B cell (primary cell): ENCODE data around the gene UNC5B. TPM values are rescaled to one million over a fixed set of nuclear protein-coding genes. Genes with fewer than 3 reads are reported as not detected.

Experiments used
- ATAC-seq: fragments of 200-7000 bp; cut with Tn5 transposase; one replicate; pipeline ENCODE4 v1.10.0; 2021; ENCODE audit warnings: low read depth, mild to moderate bottlenecking, moderate number of reproducible peaks, moderate library complexity
- CTCF ChIA-PET: fragments of 350-600 bp; sonication (Branson Sonifier 250); formaldehyde crosslinking; loops from one replicate; lab custom pipeline; 2021; ENCODE audit warnings: antibody characterized with exemption, inconsistent platforms; lab: Charles Lee
- POLR2A ChIA-PET: fragments of 350-600 bp; sonication (Branson Sonifier 250); formaldehyde crosslinking; loops from one replicate; lab custom pipeline; 2021; ENCODE audit warnings: antibody characterized with exemption; lab: Charles Lee
- DNase-seq: peaks from one replicate; pipeline ENCODE4 v3.0.0; 2013
- H2AFZ ChIP-seq: 2 replicates; pipeline ENCODE4 v1.6.1; 2012; ENCODE audit warnings: mild to moderate bottlenecking, low read depth, low read length; ENCODE audit not compliant: insufficient read depth, poor library complexity, severe bottlenecking
- H3K27ac ChIP-seq, 2 donors: 1 replicate in 1 of 2; 2 replicates in 1 of 2; pipeline ENCODE4 v1.5.1; 2012 to 2013; ENCODE audit warnings: low read length in 2 of 2, mild to moderate bottlenecking in 2 of 2, moderate library complexity in 1 of 2
- H3K27me3 ChIP-seq, 4 experiments: fragments of 200-600 bp in 1 of 4; sonication (generic) in 1 of 4; replicated peaks in 1 of 4; 1 replicate in 2 of 4; 2 replicates in 2 of 4; pipeline versions ENCODE4 v1.6.1 to v1.7.0; 2013 to 2016; ENCODE audit warnings: low read length in 3 of 4, mild to moderate bottlenecking in 2 of 4, mixed read lengths in 1 of 4, moderate library complexity in 1 of 4; ENCODE audit not compliant: insufficient read depth in 4 of 4, control insufficient read depth in 3 of 4; ENCODE audit errors: control extremely low read depth in 1 of 4
- H3K36me3 ChIP-seq, 2 experiments: replicated peaks in 1 of 2; 1 replicate in 1 of 2; 2 replicates in 1 of 2; pipeline versions ENCODE4 v1.6.1 to v1.7.1; 2013; ENCODE audit warnings: low read length in 1 of 2; ENCODE audit not compliant: insufficient read depth in 2 of 2, control insufficient read depth in 1 of 2; ENCODE audit errors: control extremely low read depth in 1 of 2, extremely low read depth in 1 of 2
- H3K4me1 ChIP-seq, 2 donors: fragments of 200-600 bp in 1 of 2; sonication (generic) in 1 of 2; 1 replicate in 1 of 2; 2 replicates in 1 of 2; pipeline versions ENCODE4 v1.5.1 to v1.6.1; 2013 to 2017; ENCODE audit warnings: low read length in 2 of 2; ENCODE audit not compliant: control insufficient read depth in 2 of 2, insufficient read depth in 2 of 2
- H3K4me2 ChIP-seq: replicated peaks from 2 replicates; pipeline ENCODE3; 2012; ENCODE audit warnings: mild to moderate bottlenecking, low read depth, low read length; ENCODE audit not compliant: poor library complexity, severe bottlenecking
- H3K4me3 ChIP-seq, 5 experiments: fragments of 200-600 bp in 1 of 5; sonication (generic) in 1 of 5; 1 replicate in 3 of 5; 2 replicates in 2 of 5; pipeline versions ENCODE4 v1.5.1 to v1.7.0; 2011 to 2016; ENCODE audit warnings: low read length in 4 of 5, mild to moderate bottlenecking in 4 of 5, low read depth in 2 of 5, control low read depth in 1 of 5, moderate library complexity in 1 of 5; ENCODE audit not compliant: insufficient read depth in 1 of 5; ENCODE audit errors: control extremely low read depth in 1 of 5, extremely low read depth in 1 of 5
- H3K79me2 ChIP-seq: fragments of 200-600 bp; sonication (generic); one replicate; pipeline ENCODE4 v1.6.0; 2016; ENCODE audit warnings: low read length; ENCODE audit not compliant: control insufficient read depth, insufficient read depth
- H3K9ac ChIP-seq: fragments of 200-600 bp; sonication (generic); 2 replicates; pipeline ENCODE4 v1.6.1; 2017; ENCODE audit warnings: mild to moderate bottlenecking, low read length, moderate library complexity
- H3K9me3 ChIP-seq, 3 donors: one replicate each; pipeline versions ENCODE4 v1.6.1 to v1.7.1; 2013; ENCODE audit warnings: low read length in 2 of 3; ENCODE audit not compliant: control insufficient read depth in 2 of 3, insufficient read depth in 1 of 3; ENCODE audit errors: control extremely low read depth in 1 of 3
- H4K20me1 ChIP-seq: 2 replicates; pipeline ENCODE4 v1.6.0; 2012; ENCODE audit warnings: mild to moderate bottlenecking, low read length; ENCODE audit not compliant: insufficient read depth, control insufficient read depth, poor library complexity, severe bottlenecking
- H3K27ac Mint-ChIP-seq: one replicate; pipeline ENCODE4 v1.8.0; 2021; ENCODE audit warnings: mixed read lengths
- H3K27me3 Mint-ChIP-seq: one replicate; pipeline ENCODE4 v1.8.0; 2021; ENCODE audit warnings: mixed read lengths
- H3K4me1 Mint-ChIP-seq: one replicate; pipeline ENCODE4 v1.8.0; 2021; ENCODE audit warnings: mixed read lengths
- H3K4me3 Mint-ChIP-seq: one replicate; pipeline ENCODE4 v1.8.0; 2021; ENCODE audit warnings: mixed read lengths
- H3K9me3 Mint-ChIP-seq: one replicate; pipeline ENCODE4 v1.8.0; 2022; ENCODE audit warnings: mixed read lengths; ENCODE audit not compliant: insufficient read depth
- EZH2 ChIP-seq: IDR thresholded peaks from 2 replicates; pipeline ENCODE4 v1.6.1; 2012; ENCODE audit warnings: borderline replicate concordance, low read depth, mild to moderate bottlenecking, moderate library complexity, low read length; ENCODE audit not compliant: insufficient read depth, poor library complexity, severe bottlenecking
- WGBS: methylation state at CpG from one replicate; pipeline ENCODE4 v1.1.5; 2013; ENCODE audit warnings: missing lambda C conversion rate; ENCODE audit not compliant: insufficient coverage; 5-methylcytosine and 5-hydroxymethylcytosine counted together
- intact Hi-C: fragments of 100-400 bp; cut with micrococcal nuclease; formaldehyde crosslinking; loops from one replicate; pipeline ENCODE4 v1.10.0; 2022
- polyA plus RNA-seq: library from polyadenylated mRNA; depleted of rRNA; stranded (reverse); fragments of >200 nt; gene quantifications from 2 replicates; pipeline ENCODE4 v1.2.3, GENCODE V29; 2012
- total RNA-seq, 2 donors: library from RNA; stranded (reverse); fragments of 120-200 nt in 1 of 2; gene quantifications; 1 replicate in 1 of 2; 2 replicates in 1 of 2; pipeline versions ENCODE4 v1.2.3 to v1.2.4, GENCODE V29; 2013 to 2022
- TF ChIP-seq, protein P1 (sequence below): fragments of 200-600 bp; IDR thresholded peaks from one replicate; pipeline ENCODE4 v1.8.0; 2022; ENCODE audit warnings: antibody characterized with exemption, mild to moderate bottlenecking

The UNC5B gene
- total and polyA plus RNA-seq, 2 donors (not counting 1 experiment from before 2014, with no cell fraction given) = not detected

GRCh38 chr10:71339796-71340589 lies 127.6 kb downstream of the UNC5B start:
- no peak overlapping the region for H3K27ac Mint-ChIP-seq
- Histone ChIP-seq H3K36me3 (peaks cover 0 to 7% of the 10 kb centered on the region in 2 experiments), H3K27me3 (no peaks in the 10 kb centered on the region), H3K4me3 (no peak overlapping the region), H3K9me3 (no peaks in the 10 kb centered on the region), H2AFZ (no peak overlapping the region), H3K4me1 (no peaks in the 10 kb centered on the region), H3K79me2 (no peaks in the 10 kb centered on the region), H3K27ac (no peak overlapping the region), H3K9ac (no peak overlapping the region), H4K20me1 (no peaks in the 10 kb centered on the region), H3K4me2 (no peak overlapping the region)
- DNase-seq = no peak
- TF ChIP-seq, protein P1, sequence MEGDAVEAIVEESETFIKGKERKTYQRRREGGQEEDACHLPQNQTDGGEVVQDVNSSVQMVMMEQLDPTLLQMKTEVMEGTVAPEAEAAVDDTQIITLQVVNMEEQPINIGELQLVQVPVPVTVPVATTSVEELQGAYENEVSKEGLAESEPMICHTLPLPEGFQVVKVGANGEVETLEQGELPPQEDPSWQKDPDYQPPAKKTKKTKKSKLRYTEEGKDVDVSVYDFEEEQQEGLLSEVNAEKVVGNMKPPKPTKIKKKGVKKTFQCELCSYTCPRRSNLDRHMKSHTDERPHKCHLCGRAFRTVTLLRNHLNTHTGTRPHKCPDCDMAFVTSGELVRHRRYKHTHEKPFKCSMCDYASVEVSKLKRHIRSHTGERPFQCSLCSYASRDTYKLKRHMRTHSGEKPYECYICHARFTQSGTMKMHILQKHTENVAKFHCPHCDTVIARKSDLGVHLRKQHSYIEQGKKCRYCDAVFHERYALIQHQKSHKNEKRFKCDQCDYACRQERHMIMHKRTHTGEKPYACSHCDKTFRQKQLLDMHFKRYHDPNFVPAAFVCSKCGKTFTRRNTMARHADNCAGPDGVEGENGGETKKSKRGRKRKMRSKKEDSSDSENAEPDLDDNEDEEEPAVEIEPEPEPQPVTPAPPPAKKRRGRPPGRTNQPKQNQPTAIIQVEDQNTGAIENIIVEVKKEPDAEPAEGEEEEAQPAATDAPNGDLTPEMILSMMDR = no peak
- no peak for TF ChIP-seq EZH2
- no peaks in the 10 kb centered on the region for H3K27me3 Mint-ChIP-seq
- no peaks in the 10 kb centered on the region for H3K9me3 Mint-ChIP-seq
- H3K4me1 Mint-ChIP-seq = no peaks in the 10 kb centered on the region
- ATAC-seq = no peak
- ChIA-PET POLR2A (no interaction called here), CTCF (no interaction called here)
- intact Hi-C loops = no loop called here
- WGBS = 96% methylated on average over 8 of the region's 10 CpGs
- H3K4me3 Mint-ChIP-seq = no peak overlapping the region
